ENCODE results near the gene HIPK3.

The HIPK3 gene

DNA sequence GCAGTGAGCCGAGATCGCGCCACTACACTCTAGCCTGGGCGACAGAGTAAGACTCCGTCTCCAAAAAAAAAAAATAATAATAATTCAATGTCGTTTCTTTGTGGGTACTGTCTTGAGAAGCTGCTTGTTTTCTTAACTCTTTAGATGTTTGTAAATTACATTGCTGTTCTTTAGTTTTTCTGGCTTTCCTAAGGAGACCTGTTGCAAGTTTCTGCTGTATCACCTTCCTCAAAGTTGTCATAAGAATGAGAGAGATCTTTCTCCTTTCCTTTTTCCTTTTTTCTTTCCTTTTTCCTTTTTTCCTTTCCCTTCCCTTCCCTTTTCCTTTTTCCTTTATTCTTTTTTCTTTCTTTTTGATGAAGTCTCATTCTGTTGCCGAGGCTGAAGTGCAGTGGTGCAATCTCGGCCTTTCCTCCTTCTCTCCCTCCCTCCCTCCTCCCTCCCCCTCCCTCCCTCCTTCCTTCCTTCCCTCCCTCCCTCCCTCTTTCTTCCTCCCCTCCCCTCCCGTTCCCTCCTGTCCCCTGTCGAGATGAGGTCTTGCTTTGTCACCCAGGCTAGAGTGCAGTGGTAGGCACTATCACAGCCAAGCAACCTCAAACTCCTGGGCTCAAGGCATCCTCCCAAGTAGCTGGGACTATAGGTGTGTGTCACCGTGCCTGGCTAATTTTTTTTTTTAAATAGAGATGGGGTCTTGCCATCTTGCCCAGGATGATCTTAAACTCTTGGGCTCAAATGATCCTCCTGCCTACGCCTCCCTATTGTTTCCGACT lies 15.3 kb downstream of the HIPK3 start:
- DNase-seq (ENCODE audit: low read depth in 1 of 2, low spot score in 1 of 2): no peak
- Histone ChIP-seq H3K27me3 (ENCODE audit: insufficient read depth, poor library complexity, severe bottlenecking) (no peaks in the 10 kb centered on the region), H3K27ac (replicated peaks) (no peak overlapping the region), H3K4me3 (replicated peaks; ENCODE audit: insufficient read depth, low read length) (no peak overlapping the region)
- TF ChIP-seq, protein P1, sequence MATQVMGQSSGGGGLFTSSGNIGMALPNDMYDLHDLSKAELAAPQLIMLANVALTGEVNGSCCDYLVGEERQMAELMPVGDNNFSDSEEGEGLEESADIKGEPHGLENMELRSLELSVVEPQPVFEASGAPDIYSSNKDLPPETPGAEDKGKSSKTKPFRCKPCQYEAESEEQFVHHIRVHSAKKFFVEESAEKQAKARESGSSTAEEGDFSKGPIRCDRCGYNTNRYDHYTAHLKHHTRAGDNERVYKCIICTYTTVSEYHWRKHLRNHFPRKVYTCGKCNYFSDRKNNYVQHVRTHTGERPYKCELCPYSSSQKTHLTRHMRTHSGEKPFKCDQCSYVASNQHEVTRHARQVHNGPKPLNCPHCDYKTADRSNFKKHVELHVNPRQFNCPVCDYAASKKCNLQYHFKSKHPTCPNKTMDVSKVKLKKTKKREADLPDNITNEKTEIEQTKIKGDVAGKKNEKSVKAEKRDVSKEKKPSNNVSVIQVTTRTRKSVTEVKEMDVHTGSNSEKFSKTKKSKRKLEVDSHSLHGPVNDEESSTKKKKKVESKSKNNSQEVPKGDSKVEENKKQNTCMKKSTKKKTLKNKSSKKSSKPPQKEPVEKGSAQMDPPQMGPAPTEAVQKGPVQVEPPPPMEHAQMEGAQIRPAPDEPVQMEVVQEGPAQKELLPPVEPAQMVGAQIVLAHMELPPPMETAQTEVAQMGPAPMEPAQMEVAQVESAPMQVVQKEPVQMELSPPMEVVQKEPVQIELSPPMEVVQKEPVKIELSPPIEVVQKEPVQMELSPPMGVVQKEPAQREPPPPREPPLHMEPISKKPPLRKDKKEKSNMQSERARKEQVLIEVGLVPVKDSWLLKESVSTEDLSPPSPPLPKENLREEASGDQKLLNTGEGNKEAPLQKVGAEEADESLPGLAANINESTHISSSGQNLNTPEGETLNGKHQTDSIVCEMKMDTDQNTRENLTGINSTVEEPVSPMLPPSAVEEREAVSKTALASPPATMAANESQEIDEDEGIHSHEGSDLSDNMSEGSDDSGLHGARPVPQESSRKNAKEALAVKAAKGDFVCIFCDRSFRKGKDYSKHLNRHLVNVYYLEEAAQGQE (IDR thresholded peaks at IDR 0.05; ENCODE audit: insufficient replicate concordance, low read depth): no peak
- TF ChIP-seq SPI1 (IDR thresholded peaks at IDR 0.05; ENCODE audit: borderline replicate concordance, low read depth) (no peak), GABPA (IDR thresholded peaks at IDR 0.05; ENCODE audit: low read depth) (no peak), POLR2AphosphoS5 (IDR thresholded peaks at IDR 0.05; ENCODE audit: low read depth) (no peak)
- TF ChIP-seq, protein P2, sequence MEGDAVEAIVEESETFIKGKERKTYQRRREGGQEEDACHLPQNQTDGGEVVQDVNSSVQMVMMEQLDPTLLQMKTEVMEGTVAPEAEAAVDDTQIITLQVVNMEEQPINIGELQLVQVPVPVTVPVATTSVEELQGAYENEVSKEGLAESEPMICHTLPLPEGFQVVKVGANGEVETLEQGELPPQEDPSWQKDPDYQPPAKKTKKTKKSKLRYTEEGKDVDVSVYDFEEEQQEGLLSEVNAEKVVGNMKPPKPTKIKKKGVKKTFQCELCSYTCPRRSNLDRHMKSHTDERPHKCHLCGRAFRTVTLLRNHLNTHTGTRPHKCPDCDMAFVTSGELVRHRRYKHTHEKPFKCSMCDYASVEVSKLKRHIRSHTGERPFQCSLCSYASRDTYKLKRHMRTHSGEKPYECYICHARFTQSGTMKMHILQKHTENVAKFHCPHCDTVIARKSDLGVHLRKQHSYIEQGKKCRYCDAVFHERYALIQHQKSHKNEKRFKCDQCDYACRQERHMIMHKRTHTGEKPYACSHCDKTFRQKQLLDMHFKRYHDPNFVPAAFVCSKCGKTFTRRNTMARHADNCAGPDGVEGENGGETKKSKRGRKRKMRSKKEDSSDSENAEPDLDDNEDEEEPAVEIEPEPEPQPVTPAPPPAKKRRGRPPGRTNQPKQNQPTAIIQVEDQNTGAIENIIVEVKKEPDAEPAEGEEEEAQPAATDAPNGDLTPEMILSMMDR (IDR thresholded peaks at IDR 0.05; ENCODE audit: insufficient read depth, low read length): no peak

DNA sequence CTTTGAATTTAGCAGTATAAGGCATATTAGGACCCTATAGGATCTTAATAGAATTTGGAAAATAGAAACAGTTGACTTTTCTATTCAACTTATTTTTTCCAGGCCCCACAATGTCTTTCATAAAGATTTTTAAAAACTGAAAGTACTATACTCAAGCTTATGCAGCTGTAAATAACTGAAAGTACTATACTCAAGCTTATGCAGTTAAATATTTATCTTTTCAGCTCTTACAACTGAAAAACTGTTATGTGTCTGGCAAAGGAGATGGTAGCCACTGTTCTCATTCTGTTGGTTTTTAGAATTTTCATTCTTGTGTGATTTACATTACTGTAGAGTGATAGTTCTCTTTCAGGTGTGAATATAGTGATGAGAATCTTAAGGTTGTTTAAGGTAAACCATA lies 16.5 kb downstream of the HIPK3 start:
- Histone ChIP-seq H3K4me3 (replicated peaks; ENCODE audit: insufficient read depth, low read length) (no peak overlapping the region), H3K27me3 (ENCODE audit: insufficient read depth, poor library complexity, severe bottlenecking) (no peaks in the 10 kb centered on the region), H3K27ac (replicated peaks) (no peak overlapping the region)
- TF ChIP-seq, protein P1 (IDR thresholded peaks at IDR 0.05; ENCODE audit: insufficient replicate concordance, low read depth): no peak
- no peak for TF ChIP-seq SPI1 (IDR thresholded peaks at IDR 0.05; ENCODE audit: borderline replicate concordance, low read depth)
- TF ChIP-seq, protein P2 (IDR thresholded peaks at IDR 0.05; ENCODE audit: insufficient read depth, low read length): no peak
- no peak for TF ChIP-seq GABPA (IDR thresholded peaks at IDR 0.05; ENCODE audit: low read depth)
- no peak for TF ChIP-seq POLR2AphosphoS5 (IDR thresholded peaks at IDR 0.05; ENCODE audit: low read depth)
- no peak for DNase-seq (ENCODE audit: low read depth in 1 of 2, low spot score in 1 of 2)

DNA sequence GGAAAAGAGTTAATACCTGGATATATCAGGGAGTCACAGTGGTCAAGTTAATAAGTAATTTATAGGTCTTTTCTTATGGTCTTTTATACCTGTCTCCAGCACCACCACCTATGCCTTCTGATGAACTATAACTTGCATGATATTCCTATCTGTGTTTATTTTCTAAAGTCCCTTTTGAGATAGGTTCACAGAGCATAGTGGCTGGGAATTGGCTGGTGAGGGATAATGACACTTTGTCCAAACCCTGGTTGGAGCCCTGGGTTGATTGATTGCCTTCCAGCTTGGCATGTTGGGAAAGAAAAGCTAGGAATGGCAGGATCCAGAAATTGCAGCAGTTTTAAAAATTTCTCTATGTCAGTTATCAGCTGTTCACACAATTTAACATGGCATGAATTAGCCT lies 23.2 kb downstream of the HIPK3 start:
- TF ChIP-seq, protein P2 (IDR thresholded peaks at IDR 0.05; ENCODE audit: insufficient read depth, low read length): no peak
- no peak for TF ChIP-seq GABPA (IDR thresholded peaks at IDR 0.05; ENCODE audit: low read depth)
- TF ChIP-seq, protein P1 (IDR thresholded peaks at IDR 0.05; ENCODE audit: insufficient replicate concordance, low read depth): no peak
- Histone ChIP-seq H3K27ac (replicated peaks) (no peak overlapping the region), H3K4me3 (replicated peaks; ENCODE audit: insufficient read depth, low read length) (no peak overlapping the region), H3K27me3 (ENCODE audit: insufficient read depth, poor library complexity, severe bottlenecking) (no peaks in the 10 kb centered on the region)
- DNase-seq (ENCODE audit: low read depth in 1 of 2, low spot score in 1 of 2): no peak
